ENCODE measurements around the gene ZDHHC8.
A peak's percentile ranks its signal among the peaks of the same experiment; 100 is the strongest.

Gene ZDHHC8

GRCh38 chr22:20128902-20129746, 2.5 kb upstream of the ZDHHC8 start:
- no peak for DNase-seq (ENCODE audit: low read depth in 2 of 2)

- DNase-seq (ENCODE audit: low read depth in 2 of 2): no peak
Observed at GRCh38 chr22:20129747-20130014, 1.9 kb upstream of the ZDHHC8 start.

GRCh38 chr22:20130319-20130718, 1.3 kb upstream of the ZDHHC8 start:
- DNase-seq (ENCODE audit: low read depth in 2 of 2): no peak

- DNase-seq (ENCODE audit: low read depth in 2 of 2): peak; percentile 57 to 62
Observed at GRCh38 chr22:20130731-20131596, 640 bp upstream of the ZDHHC8 start.

GRCh38 chr22:20131859-20132685, 468 bp downstream of the ZDHHC8 start:
- no peak for DNase-seq (ENCODE audit: low read depth in 2 of 2)

- no peak for DNase-seq (ENCODE audit: low read depth in 2 of 2)
Observed at GRCh38 chr22:20132686-20133246, 1.2 kb downstream of the ZDHHC8 start.

- DNase-seq (ENCODE audit: low read depth in 2 of 2): no peak
Observed at GRCh38 chr22:20133930-20134549, 2.4 kb downstream of the ZDHHC8 start.

- DNase-seq (ENCODE audit: low read depth in 2 of 2): no peak
Observed at GRCh38 chr22:20135265-20135664, 3.7 kb downstream of the ZDHHC8 start.

- no peak for DNase-seq (ENCODE audit: low read depth in 2 of 2)
Observed at GRCh38 chr22:20135806-20136602, 4.4 kb downstream of the ZDHHC8 start.

- DNase-seq (ENCODE audit: low read depth in 2 of 2): no peak
Observed at GRCh38 chr22:20136603-20136873, 4.9 kb downstream of the ZDHHC8 start.

- no peak for DNase-seq (ENCODE audit: low read depth in 2 of 2)
Observed at GRCh38 chr22:20137113-20137512, 5.5 kb downstream of the ZDHHC8 start.

- no peak for DNase-seq (ENCODE audit: low read depth in 2 of 2)
Observed at GRCh38 chr22:20137671-20138416, 6.2 kb downstream of the ZDHHC8 start.

- no peak for DNase-seq (ENCODE audit: low read depth in 2 of 2)
Observed at GRCh38 chr22:20138417-20138738, 6.8 kb downstream of the ZDHHC8 start.

GRCh38 chr22:20138868-20139267, 7.3 kb downstream of the ZDHHC8 start:
- DNase-seq (ENCODE audit: low read depth in 2 of 2): no peak

GRCh38 chr22:20139391-20140106, 7.9 kb downstream of the ZDHHC8 start:
- no peak for DNase-seq (ENCODE audit: low read depth in 2 of 2)

- DNase-seq (ENCODE audit: low read depth in 2 of 2): no peak
Observed at GRCh38 chr22:20140107-20140445, 8.5 kb downstream of the ZDHHC8 start.

- no peak for DNase-seq (ENCODE audit: low read depth in 2 of 2)
Observed at GRCh38 chr22:20140521-20140964, 8.9 kb downstream of the ZDHHC8 start.

- DNase-seq (ENCODE audit: low read depth in 2 of 2): no peak
Observed at GRCh38 chr22:20141186-20142077, 9.8 kb downstream of the ZDHHC8 start.

Data from activated CD8-positive, alpha-beta memory T cell treated with anti-CD3 and anti-CD28 coated beads for 4 hours (primary cell).